ENCODE results near the gene MYL12A. TPM values are rescaled to one million over a fixed set of nuclear protein-coding genes. Genes with fewer than 3 reads are reported as not detected.

Gene MYL12A
- total and polyA plus RNA-seq, 2 of the 13 experiments (the other 11 are each of a cell fraction or from before 2014, with no cell fraction given), result 261 to 277 TPM

- TF ChIP-seq ZNF766 (CRISPR knock-in tag; IDR thresholded peaks at IDR 0.05; ENCODE audit: borderline replicate concordance), result 0 out of 2 replicates have a peak, but pooled peaks have one; percentile 49
- no peak for TF ChIP-seq ZNF816 (CRISPR knock-in tag; IDR thresholded peaks at IDR 0.05; ENCODE audit: borderline replicate concordance)
- peak; percentile 79 for TF ChIP-seq SALL2 (CRISPR knock-in tag; IDR thresholded peaks at IDR 0.05)
- no peak; the same call in 1 of the 2 replicates for TF ChIP-seq ZNF280B (CRISPR knock-in tag; IDR thresholded peaks at IDR 0.05; ENCODE audit: borderline replicate concordance)
- peak; percentile 93 for TF ChIP-seq ZGPAT (CRISPR knock-in tag; IDR thresholded peaks at IDR 0.05)
- TF ChIP-seq ZNF768 (CRISPR knock-in tag; IDR thresholded peaks at IDR 0.05), result 0 out of 2 replicates have a peak, but pooled peaks have one; percentile 30
- no peak for TF ChIP-seq PBX2 (CRISPR knock-in tag; IDR thresholded peaks at IDR 0.05)
- peak; percentile 75; the same call in 1 of the 2 replicates for TF ChIP-seq FOXC1 (CRISPR knock-in tag; IDR thresholded peaks at IDR 0.05; ENCODE audit: borderline replicate concordance)
- peak; percentile 85 for TF ChIP-seq NR2C2 (CRISPR knock-in tag; IDR thresholded peaks at IDR 0.05; ENCODE audit: borderline replicate concordance)
- TF ChIP-seq ZNF674 (CRISPR knock-in tag; IDR thresholded peaks at IDR 0.05; ENCODE audit: low read depth), result no peak; the same call in 1 of the 2 replicates
- no peak for TF ChIP-seq ZNF563 (CRISPR knock-in tag; IDR thresholded peaks at IDR 0.05)
- peak; percentile 51; the same call in 1 of the 2 replicates for TF ChIP-seq TFAP4 (IDR thresholded peaks at IDR 0.05; ENCODE audit: borderline replicate concordance, low read depth)
- no peak for TF ChIP-seq MAZ (IDR thresholded peaks at IDR 0.05; ENCODE audit: borderline replicate concordance, low read depth, low read length)
- TF ChIP-seq MAZ (CRISPR knock-in tag; IDR thresholded peaks at IDR 0.05; ENCODE audit: low read depth), result peak; percentile 73
- 0 out of 2 replicates have a peak, but pooled peaks have one; percentile 51 for TF ChIP-seq MEIS1 (CRISPR knock-in tag; IDR thresholded peaks at IDR 0.05; ENCODE audit: borderline replicate concordance)
- peak in 1 of 2 experiments; percentile 30; a peak in 1 of 4 replicates for TF ChIP-seq REST (IDR thresholded peaks at IDR 0.05; ENCODE audit: borderline replicate concordance in 1 of 2, low read depth in 1 of 2, low read length in 2 of 2)
- TF ChIP-seq KLF16 (CRISPR knock-in tag; IDR thresholded peaks at IDR 0.05), result peak in 1 of 2 experiments; percentile 74; a peak in 2 of 4 replicates
- peak; percentile 56; the same call in 1 of the 2 replicates for TF ChIP-seq RNF2 (conservative IDR thresholded peaks at IDR 0.05; ENCODE audit: low read depth)
Observed at GRCh38 chr18:3261373-3262233, 14.0 kb downstream of the MYL12A start, which contains the start of gene MYL12B (continued).
